H9 (cell line): Measurements from ENCODE around the gene UNC5C. TPM values are rescaled to one million over a fixed set of nuclear protein-coding genes. Genes with fewer than 3 reads are reported as not detected.

Experiments
- DNase-seq: peaks from one replicate; pipeline ENCODE4 v3.0.0-alpha.2; 2017
- H2AFZ ChIP-seq: one replicate; pipeline ENCODE4 v1.6.1; 2013; ENCODE audit warnings: mild to moderate bottlenecking, low read length, control low read depth, moderate library complexity
- H2AK5ac ChIP-seq: 2 replicates; pipeline ENCODE4 v1.6.1; 2013; ENCODE audit warnings: low read length, control low read depth, mixed read lengths; ENCODE audit not compliant: insufficient read length
- H2BK120ac ChIP-seq: one replicate; pipeline ENCODE4 v1.6.1; 2013; ENCODE audit warnings: low read depth, mild to moderate bottlenecking, low read length, control low read depth, inconsistent platforms; ENCODE audit not compliant: poor library complexity, severe bottlenecking
- H2BK12ac ChIP-seq: 2 replicates; pipeline ENCODE4 v1.6.1; 2013; ENCODE audit warnings: low read length, control low read depth, mixed read lengths, low read depth; ENCODE audit not compliant: insufficient read length
- H2BK15ac ChIP-seq: 2 replicates; pipeline ENCODE4 v1.6.1; 2013; ENCODE audit warnings: low read depth, low read length, control low read depth
- H2BK20ac ChIP-seq: one replicate; pipeline ENCODE4 v1.6.1; 2013; ENCODE audit warnings: low read depth, mild to moderate bottlenecking, low read length, control low read depth, inconsistent platforms; ENCODE audit not compliant: poor library complexity, severe bottlenecking
- H2BK5ac ChIP-seq: 2 replicates; pipeline ENCODE4 v1.6.1; 2013; ENCODE audit warnings: low read length, control low read depth, mixed read lengths; ENCODE audit not compliant: insufficient read length
- H3K14ac ChIP-seq: 2 replicates; pipeline ENCODE4 v1.6.1; 2013; ENCODE audit warnings: low read length, control low read depth; ENCODE audit not compliant: insufficient read depth
- H3K18ac ChIP-seq: 2 replicates; pipeline ENCODE4 v1.6.1; 2013; ENCODE audit warnings: low read depth, mild to moderate bottlenecking, mixed read lengths, low read length, control low read depth; ENCODE audit not compliant: insufficient read length
- H3K23ac ChIP-seq: 2 replicates; pipeline ENCODE4 v1.6.1; 2013; ENCODE audit warnings: low read length, control low read depth, mixed read lengths, low read depth; ENCODE audit not compliant: insufficient read length
- H3K23me2 ChIP-seq: 2 replicates; pipeline ENCODE4 v1.6.1; 2013; ENCODE audit warnings: low read depth, mild to moderate bottlenecking, mixed read lengths, low read length, control low read depth; ENCODE audit not compliant: insufficient read length, poor library complexity, severe bottlenecking
- H3K27ac ChIP-seq: 2 replicates; pipeline ENCODE4 v1.5.1; 2013; ENCODE audit warnings: low read length, control low read depth, mixed read lengths, low read depth; ENCODE audit not compliant: insufficient read length
- H3K27me3 ChIP-seq: 2 replicates; pipeline ENCODE4 v1.6.1; 2013; ENCODE audit warnings: low read length, control low read depth, inconsistent platforms; ENCODE audit not compliant: insufficient read depth
- H3K4ac ChIP-seq: 2 replicates; pipeline ENCODE4 v1.6.1; 2013; ENCODE audit warnings: low read depth, mild to moderate bottlenecking, control low read depth, inconsistent platforms, low read length, moderate library complexity
- H3K4me1 ChIP-seq: 2 replicates; pipeline ENCODE4 v1.6.1; 2013; ENCODE audit warnings: low read length, control low read depth, inconsistent platforms; ENCODE audit not compliant: insufficient read depth
- H3K4me2 ChIP-seq: 2 replicates; pipeline ENCODE4 v1.6.1; 2013; ENCODE audit warnings: low read length, control low read depth, mixed read lengths; ENCODE audit not compliant: insufficient read length, insufficient read depth
- H3K56ac ChIP-seq: 2 replicates; pipeline ENCODE4 v1.6.1; 2013; ENCODE audit warnings: low read depth, mild to moderate bottlenecking, mixed read lengths, low read length, control low read depth; ENCODE audit not compliant: insufficient read length
- H3K79me1 ChIP-seq: 2 replicates; pipeline ENCODE4 v1.6.1; 2013; ENCODE audit warnings: low read depth, mild to moderate bottlenecking, moderate library complexity, low read length, control low read depth, inconsistent platforms; ENCODE audit not compliant: insufficient read depth, poor library complexity, severe bottlenecking
- H3K79me2 ChIP-seq: 2 replicates; pipeline ENCODE4 v1.6.1; 2013; ENCODE audit warnings: low read length, control low read depth, inconsistent platforms; ENCODE audit not compliant: insufficient read depth
- H3K9ac ChIP-seq: 2 replicates; pipeline ENCODE4 v1.6.1; 2013; ENCODE audit warnings: low read length, control low read depth, mixed read lengths; ENCODE audit not compliant: insufficient read length; ENCODE audit errors: extremely low read depth
- H3K9me3 ChIP-seq: one replicate; pipeline ENCODE4 v1.6.1; 2013; ENCODE audit warnings: low read depth, low read length, inconsistent platforms; ENCODE audit not compliant: control insufficient read depth
- H3T11ph ChIP-seq: one replicate; pipeline ENCODE4 v1.6.1; 2013; ENCODE audit warnings: mild to moderate bottlenecking, low read length, control low read depth, inconsistent platforms
- H4K20me1 ChIP-seq: one replicate; pipeline ENCODE4 v1.6.1; 2013; ENCODE audit not compliant: control insufficient read depth, insufficient read length, insufficient read depth
- H4K5ac ChIP-seq: 2 replicates; pipeline ENCODE4 v1.6.1; 2013; ENCODE audit warnings: low read depth, mild to moderate bottlenecking, mixed read lengths, low read length, control low read depth; ENCODE audit not compliant: insufficient read length
- H4K8ac ChIP-seq: replicated peaks from 2 replicates; pipeline ENCODE4 v1.6.1; 2013; ENCODE audit warnings: low read length, control low read depth, mixed read lengths, low read depth; ENCODE audit not compliant: insufficient read length
- H4K91ac ChIP-seq: 2 replicates; pipeline ENCODE4 v1.6.1; 2013; ENCODE audit warnings: low read depth, mild to moderate bottlenecking, moderate library complexity, mixed read lengths, low read length, control low read depth; ENCODE audit not compliant: insufficient read length
- H3K27ac Mint-ChIP-seq, 3 experiments: 2 replicates in 2 of 3; 3 replicates in 1 of 3; pipeline ENCODE4 v1.8.0; 2020 to 2021; ENCODE audit warnings: mixed read lengths in 3 of 3, mild to moderate bottlenecking in 1 of 3, moderate library complexity in 1 of 3
- H3K27me3 Mint-ChIP-seq: 2 replicates; pipeline ENCODE4 v1.8.0; 2021; ENCODE audit warnings: low read depth, mild to moderate bottlenecking, moderate library complexity, mixed read lengths
- H3K36me3 Mint-ChIP-seq, 3 experiments: 2 replicates in 2 of 3; 3 replicates in 1 of 3; pipeline ENCODE4 v1.8.0; 2020 to 2021; ENCODE audit warnings: low read depth in 3 of 3, mixed read lengths in 3 of 3; ENCODE audit not compliant: insufficient read depth in 1 of 3
- H3K4me1 Mint-ChIP-seq, 2 experiments: 2 replicates each; pipeline ENCODE4 v1.8.0; 2020; ENCODE audit warnings: mixed read lengths in 2 of 2
- H3K4me3 Mint-ChIP-seq, 2 experiments: 2 replicates in 1 of 2; 3 replicates in 1 of 2; pipeline ENCODE4 v1.8.0; 2020 to 2021; ENCODE audit warnings: mild to moderate bottlenecking in 2 of 2, mixed read lengths in 2 of 2, moderate library complexity in 1 of 2
- H3K9me3 Mint-ChIP-seq, 2 experiments: 2 replicates in 1 of 2; 3 replicates in 1 of 2; pipeline ENCODE4 v1.8.0; 2020; ENCODE audit warnings: mild to moderate bottlenecking in 2 of 2, mixed read lengths in 2 of 2, moderate library complexity in 1 of 2
- CTCF ChIP-seq: fragments of 200-600 bp; sonication (generic); conservative IDR thresholded peaks from 3 replicates; pipeline ENCODE4 v1.8.0; 2021; ENCODE audit warnings: antibody characterized with exemption, mild to moderate bottlenecking
- WGBS: extraction: QIAGEN DNeasy Blood & Tissue Kit; methylation state at CpG from one replicate; pipeline ENCODE4 v1.1.7; 2013; ENCODE audit warnings: missing lambda C conversion rate, low lambda C conversion rate, mixed read lengths; ENCODE audit not compliant: insufficient read length; ENCODE audit errors: extremely low coverage; 5-methylcytosine and 5-hydroxymethylcytosine counted together
- total RNA-seq: library from RNA; stranded (reverse); gene quantifications from 2 replicates; pipeline ENCODE4 v1.2.1, GENCODE V29; 2021

UNC5C gene
- total RNA-seq, 1 experiment from 2014 or later, result not detected

- Histone ChIP-seq H3K23me2 (no peaks in the 10 kb centered on the region), H3K23ac (no peak overlapping the region), H2AFZ (no peak overlapping the region), H2BK5ac (no peak overlapping the region), H3K56ac (no peak overlapping the region), H3K18ac (no peak overlapping the region), H3K4me2 (no peak overlapping the region), H4K91ac (no peak overlapping the region), H3K4ac (no peak overlapping the region), H3K9ac (no peak overlapping the region), H2BK20ac (no peak overlapping the region), H3K27me3 (no peaks in the 10 kb centered on the region), H4K5ac (no peak overlapping the region), H4K20me1 (no peaks in the 10 kb centered on the region), H2BK120ac (no peak overlapping the region), H2AK5ac (no peak overlapping the region), H4K8ac (no peak overlapping the region), H3K4me1 (no peaks in the 10 kb centered on the region), H3K14ac (no peak overlapping the region), H3K27ac (no peak overlapping the region), H2BK15ac (no peak overlapping the region), H3K79me1 (no peaks in the 10 kb centered on the region), H3K79me2 (no peaks in the 10 kb centered on the region), H2BK12ac (no peak overlapping the region), H3K9me3 (no peaks in the 10 kb centered on the region), H3T11ph (no peak overlapping the region)
- no peaks in the 10 kb centered on the region for H3K9me3 Mint-ChIP-seq
- no peaks in the 10 kb centered on the region for H3K27me3 Mint-ChIP-seq
- no peak for TF ChIP-seq CTCF
- H3K27ac Mint-ChIP-seq, result no peak overlapping the region
- H3K36me3 Mint-ChIP-seq, result no peaks in the 10 kb centered on the region
- no peak overlapping the region for H3K4me3 Mint-ChIP-seq
- no peaks in the 10 kb centered on the region for H3K4me1 Mint-ChIP-seq
- no CpG with 5 or more reads among the region's 9 CpGs for WGBS
- DNase-seq, result no peak
Observed at GRCh38 chr4:95122001-95122400, 426.8 kb downstream of the UNC5C start.
